Liver (tissue), 3 donors: Measurements from ENCODE around the gene AKAP7.

Experiments
- EGR1 ChIP-seq, 2 donors: IDR thresholded peaks; 2 replicates each; pipeline ENCODE4 v1.6.1; 2016 to 2018; ENCODE audit warnings: antibody characterized with exemption in 2 of 2, low read depth in 2 of 2
- GABPA ChIP-seq, 2 donors: IDR thresholded peaks in 1 of 2; conservative IDR thresholded peaks in 1 of 2; 2 replicates each; pipeline ENCODE4 v1.6.1; 2016; ENCODE audit warnings: antibody characterized with exemption in 2 of 2, mild to moderate bottlenecking in 1 of 2, moderate library complexity in 1 of 2
- HNF4A ChIP-seq, 2 donors: conservative IDR thresholded peaks; 2 replicates each; pipeline ENCODE4 v1.6.1; 2016; ENCODE audit warnings: antibody characterized with exemption in 2 of 2, mild to moderate bottlenecking in 2 of 2
- HNF4G ChIP-seq: IDR thresholded peaks from 2 replicates; pipeline ENCODE4 v1.6.1; 2016; ENCODE audit warnings: antibody characterized with exemption
- JUND ChIP-seq, 2 donors: IDR thresholded peaks; 2 replicates each; pipeline ENCODE4 v1.6.1; 2016; ENCODE audit warnings: antibody characterized with exemption in 2 of 2
- RAD21 ChIP-seq, 2 donors: IDR thresholded peaks; 2 replicates each; pipeline ENCODE4 v1.6.1; 2016; ENCODE audit warnings: antibody characterized with exemption in 2 of 2, mild to moderate bottlenecking in 2 of 2
- SP1 ChIP-seq: IDR thresholded peaks from 2 replicates; pipeline ENCODE4 v1.6.1; 2018; ENCODE audit warnings: antibody characterized with exemption, mild to moderate bottlenecking
- YY1 ChIP-seq: IDR thresholded peaks from 2 replicates; pipeline ENCODE4 v1.6.1; 2016; ENCODE audit warnings: antibody characterized with exemption, mild to moderate bottlenecking
- TF ChIP-seq, protein P1 (sequence below): fragments of 150-350 bp; IDR thresholded peaks from 2 replicates; pipeline ENCODE4 v1.5.1; 2017; ENCODE audit warnings: improper control_type of control experiment, low read depth, low read length; ENCODE audit not compliant: missing input control
- TF ChIP-seq, protein P2 (sequence below): IDR thresholded peaks from 2 replicates; pipeline ENCODE4 v1.6.1; 2016; ENCODE audit warnings: antibody characterized with exemption, mild to moderate bottlenecking
- TF ChIP-seq, protein P3 (sequence below): IDR thresholded peaks from 2 replicates; pipeline ENCODE4 v1.6.1; 2016; ENCODE audit warnings: antibody characterized with exemption
- TF ChIP-seq, protein P4 (sequence below): IDR thresholded peaks from 2 replicates; pipeline ENCODE4 v1.6.1; 2016; ENCODE audit warnings: antibody characterized with exemption
- donor health status: healthy.
- donor health status: healthy.

DNA sequence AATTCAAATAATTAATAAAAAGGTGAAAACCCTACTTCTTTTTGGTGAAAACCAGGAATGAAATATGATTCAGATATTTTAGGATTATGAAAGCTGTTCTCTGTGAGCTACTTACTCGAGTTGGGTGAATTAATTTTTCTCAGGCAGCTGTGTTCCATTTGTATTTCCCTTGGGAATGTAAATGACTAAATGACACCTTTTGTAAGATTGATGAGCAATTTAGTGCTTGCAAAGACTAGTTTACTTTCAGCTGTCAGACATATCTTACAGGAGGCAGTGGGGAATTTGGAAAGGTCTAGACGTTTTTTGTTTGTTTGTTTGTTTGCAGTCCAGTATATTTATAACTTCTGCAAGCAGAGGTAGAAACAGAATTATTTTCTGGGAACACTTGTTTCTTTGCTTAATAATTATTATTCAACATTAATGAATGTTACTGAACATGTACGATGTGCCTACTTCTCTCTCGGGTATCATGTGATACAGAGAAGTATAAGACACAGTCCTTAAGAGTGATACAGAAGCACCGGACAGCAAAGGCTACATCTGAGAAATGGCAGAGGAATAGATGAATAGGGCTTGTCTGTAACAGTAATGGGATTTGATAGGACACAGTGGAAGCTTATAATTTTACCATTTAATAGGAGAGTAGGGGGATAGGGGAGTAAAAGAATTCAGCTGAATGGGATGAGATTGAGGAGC is 91.3 kb downstream of the AKAP7 start:
- TF ChIP-seq JUND (IDR thresholded peaks at IDR 0.05) (no peak), SP1 (no peak), HNF4A (conservative IDR thresholded peaks at IDR 0.05) (no peak), RAD21 (IDR thresholded peaks at IDR 0.05) (no peak), GABPA (IDR thresholded peaks at IDR 0.05 in 1 of 2, conservative IDR thresholded peaks at IDR 0.05 in 1 of 2) (no peak), HNF4G (no peak), EGR1 (IDR thresholded peaks at IDR 0.05; ENCODE audit: low read depth in 2 of 2) (no peak), YY1 (no peak)
- TF ChIP-seq, protein P1, sequence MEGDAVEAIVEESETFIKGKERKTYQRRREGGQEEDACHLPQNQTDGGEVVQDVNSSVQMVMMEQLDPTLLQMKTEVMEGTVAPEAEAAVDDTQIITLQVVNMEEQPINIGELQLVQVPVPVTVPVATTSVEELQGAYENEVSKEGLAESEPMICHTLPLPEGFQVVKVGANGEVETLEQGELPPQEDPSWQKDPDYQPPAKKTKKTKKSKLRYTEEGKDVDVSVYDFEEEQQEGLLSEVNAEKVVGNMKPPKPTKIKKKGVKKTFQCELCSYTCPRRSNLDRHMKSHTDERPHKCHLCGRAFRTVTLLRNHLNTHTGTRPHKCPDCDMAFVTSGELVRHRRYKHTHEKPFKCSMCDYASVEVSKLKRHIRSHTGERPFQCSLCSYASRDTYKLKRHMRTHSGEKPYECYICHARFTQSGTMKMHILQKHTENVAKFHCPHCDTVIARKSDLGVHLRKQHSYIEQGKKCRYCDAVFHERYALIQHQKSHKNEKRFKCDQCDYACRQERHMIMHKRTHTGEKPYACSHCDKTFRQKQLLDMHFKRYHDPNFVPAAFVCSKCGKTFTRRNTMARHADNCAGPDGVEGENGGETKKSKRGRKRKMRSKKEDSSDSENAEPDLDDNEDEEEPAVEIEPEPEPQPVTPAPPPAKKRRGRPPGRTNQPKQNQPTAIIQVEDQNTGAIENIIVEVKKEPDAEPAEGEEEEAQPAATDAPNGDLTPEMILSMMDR, result no peak
- TF ChIP-seq, protein P2, sequence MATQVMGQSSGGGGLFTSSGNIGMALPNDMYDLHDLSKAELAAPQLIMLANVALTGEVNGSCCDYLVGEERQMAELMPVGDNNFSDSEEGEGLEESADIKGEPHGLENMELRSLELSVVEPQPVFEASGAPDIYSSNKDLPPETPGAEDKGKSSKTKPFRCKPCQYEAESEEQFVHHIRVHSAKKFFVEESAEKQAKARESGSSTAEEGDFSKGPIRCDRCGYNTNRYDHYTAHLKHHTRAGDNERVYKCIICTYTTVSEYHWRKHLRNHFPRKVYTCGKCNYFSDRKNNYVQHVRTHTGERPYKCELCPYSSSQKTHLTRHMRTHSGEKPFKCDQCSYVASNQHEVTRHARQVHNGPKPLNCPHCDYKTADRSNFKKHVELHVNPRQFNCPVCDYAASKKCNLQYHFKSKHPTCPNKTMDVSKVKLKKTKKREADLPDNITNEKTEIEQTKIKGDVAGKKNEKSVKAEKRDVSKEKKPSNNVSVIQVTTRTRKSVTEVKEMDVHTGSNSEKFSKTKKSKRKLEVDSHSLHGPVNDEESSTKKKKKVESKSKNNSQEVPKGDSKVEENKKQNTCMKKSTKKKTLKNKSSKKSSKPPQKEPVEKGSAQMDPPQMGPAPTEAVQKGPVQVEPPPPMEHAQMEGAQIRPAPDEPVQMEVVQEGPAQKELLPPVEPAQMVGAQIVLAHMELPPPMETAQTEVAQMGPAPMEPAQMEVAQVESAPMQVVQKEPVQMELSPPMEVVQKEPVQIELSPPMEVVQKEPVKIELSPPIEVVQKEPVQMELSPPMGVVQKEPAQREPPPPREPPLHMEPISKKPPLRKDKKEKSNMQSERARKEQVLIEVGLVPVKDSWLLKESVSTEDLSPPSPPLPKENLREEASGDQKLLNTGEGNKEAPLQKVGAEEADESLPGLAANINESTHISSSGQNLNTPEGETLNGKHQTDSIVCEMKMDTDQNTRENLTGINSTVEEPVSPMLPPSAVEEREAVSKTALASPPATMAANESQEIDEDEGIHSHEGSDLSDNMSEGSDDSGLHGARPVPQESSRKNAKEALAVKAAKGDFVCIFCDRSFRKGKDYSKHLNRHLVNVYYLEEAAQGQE, result no peak
- TF ChIP-seq, protein P3, sequence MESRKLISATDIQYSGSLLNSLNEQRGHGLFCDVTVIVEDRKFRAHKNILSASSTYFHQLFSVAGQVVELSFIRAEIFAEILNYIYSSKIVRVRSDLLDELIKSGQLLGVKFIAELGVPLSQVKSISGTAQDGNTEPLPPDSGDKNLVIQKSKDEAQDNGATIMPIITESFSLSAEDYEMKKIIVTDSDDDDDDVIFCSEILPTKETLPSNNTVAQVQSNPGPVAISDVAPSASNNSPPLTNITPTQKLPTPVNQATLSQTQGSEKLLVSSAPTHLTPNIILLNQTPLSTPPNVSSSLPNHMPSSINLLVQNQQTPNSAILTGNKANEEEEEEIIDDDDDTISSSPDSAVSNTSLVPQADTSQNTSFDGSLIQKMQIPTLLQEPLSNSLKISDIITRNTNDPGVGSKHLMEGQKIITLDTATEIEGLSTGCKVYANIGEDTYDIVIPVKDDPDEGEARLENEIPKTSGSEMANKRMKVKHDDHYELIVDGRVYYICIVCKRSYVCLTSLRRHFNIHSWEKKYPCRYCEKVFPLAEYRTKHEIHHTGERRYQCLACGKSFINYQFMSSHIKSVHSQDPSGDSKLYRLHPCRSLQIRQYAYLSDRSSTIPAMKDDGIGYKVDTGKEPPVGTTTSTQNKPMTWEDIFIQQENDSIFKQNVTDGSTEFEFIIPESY, result no peak
- TF ChIP-seq, protein P4, sequence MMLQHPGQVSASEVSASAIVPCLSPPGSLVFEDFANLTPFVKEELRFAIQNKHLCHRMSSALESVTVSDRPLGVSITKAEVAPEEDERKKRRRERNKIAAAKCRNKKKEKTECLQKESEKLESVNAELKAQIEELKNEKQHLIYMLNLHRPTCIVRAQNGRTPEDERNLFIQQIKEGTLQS, result no peak
